GM21825 (cell line): Measurements from ENCODE around the gene MYRIP.
"Not testable (repeated sequence)": the region's sequence is repeated elsewhere in the genome, so short reads cannot be mapped to it uniquely, and the experiment has no call there.

Experiments used
- ATAC-seq: cut with Tn5 transposase; IDR thresholded peaks from one replicate; pipeline ENCODE4 v1.9.1; 2021; ENCODE audit warnings: mild to moderate bottlenecking, moderate library complexity; ENCODE audit not compliant: unreplicated experiment

MYRIP gene

DNA sequence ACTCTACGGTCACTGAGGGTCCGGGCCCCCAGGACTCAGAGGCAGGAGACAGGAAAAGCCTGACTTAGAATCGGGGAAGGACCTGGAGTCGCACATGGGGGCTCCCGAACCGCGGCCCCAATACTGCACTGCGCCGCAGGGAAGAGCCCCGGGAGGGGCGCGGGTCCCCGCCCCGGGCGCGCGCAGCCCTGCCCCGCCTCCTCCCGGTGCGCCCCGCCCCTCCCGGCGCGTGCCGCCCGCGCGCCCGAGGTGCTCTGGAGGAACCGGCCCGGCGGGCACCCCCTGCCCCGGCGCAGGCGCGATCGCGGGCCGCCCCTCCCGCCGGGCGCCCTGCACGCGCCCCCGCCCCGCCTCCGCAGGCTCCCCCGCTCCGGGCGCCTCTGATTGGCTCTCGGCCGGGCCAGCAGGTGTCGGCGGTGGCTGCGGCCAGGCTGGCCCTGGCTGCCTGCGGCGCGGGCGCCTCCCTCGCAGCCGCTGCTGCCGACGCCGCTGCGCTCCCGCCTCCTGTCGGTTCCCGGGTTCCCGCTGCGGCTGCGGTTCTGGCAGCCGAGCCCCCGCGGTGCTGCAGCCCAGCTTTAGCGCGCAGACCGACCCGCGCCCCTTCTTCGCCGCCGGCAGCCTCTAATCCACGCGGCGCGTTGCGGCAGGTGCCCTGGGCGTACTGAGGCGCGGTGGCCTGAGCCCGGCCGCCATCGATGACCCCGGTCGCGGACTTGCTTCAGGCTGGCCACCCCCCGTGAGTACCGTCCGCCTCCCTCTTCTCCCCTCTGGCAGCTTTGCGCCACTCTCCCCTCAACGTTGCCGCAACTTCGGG, at the start of gene MYRIP:
TSS of gene MYRIP (plus strand) at position 429 of the 814 bp plus-strand sequence. CDS start 91,208 bp downstream, outside the sequence.
- ATAC-seq, result peak; percentile 65

DNA sequence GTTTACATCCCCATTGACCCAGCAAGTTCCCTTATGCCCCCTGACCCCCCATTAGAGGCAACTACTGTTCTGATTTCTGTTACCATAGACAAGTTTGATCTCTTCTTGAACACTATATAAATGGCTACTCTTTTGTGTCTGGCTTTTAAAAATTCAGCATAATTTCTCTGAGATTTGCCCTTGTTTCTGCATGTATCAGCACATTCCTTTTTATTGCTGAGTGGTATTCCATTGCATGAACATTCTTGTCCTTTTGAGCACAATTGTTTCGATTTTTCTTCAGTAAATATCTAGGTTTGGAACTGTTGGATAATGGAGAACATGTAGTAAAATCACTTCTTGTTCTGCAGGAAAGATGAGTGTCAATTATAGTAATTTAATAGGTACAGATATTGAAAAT, 49.1 kb upstream of the MYRIP start:
- no peak for ATAC-seq

GRCh38 chr3:39762537-39763070, 46.8 kb upstream of the MYRIP start:
- ATAC-seq, result no peak

DNA sequence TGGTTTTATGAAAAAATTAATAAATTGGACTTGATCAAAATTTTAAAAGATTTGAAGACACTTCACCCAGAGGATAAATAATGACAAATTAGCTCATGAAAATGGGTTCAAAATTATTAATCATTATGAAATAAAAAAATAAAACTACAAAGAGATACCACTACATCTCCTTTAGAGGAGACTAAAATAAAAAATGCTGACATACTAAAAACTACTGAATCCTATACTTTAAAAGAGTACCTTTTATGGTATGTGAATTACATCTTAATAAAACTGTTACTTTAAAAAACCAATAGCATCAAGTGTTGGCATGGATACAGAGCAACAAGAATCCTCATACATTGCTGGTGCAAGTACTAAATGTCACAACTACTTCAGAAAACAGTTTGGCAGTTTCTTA, 46.0 kb upstream of the MYRIP start:
- no peak for ATAC-seq

DNA sequence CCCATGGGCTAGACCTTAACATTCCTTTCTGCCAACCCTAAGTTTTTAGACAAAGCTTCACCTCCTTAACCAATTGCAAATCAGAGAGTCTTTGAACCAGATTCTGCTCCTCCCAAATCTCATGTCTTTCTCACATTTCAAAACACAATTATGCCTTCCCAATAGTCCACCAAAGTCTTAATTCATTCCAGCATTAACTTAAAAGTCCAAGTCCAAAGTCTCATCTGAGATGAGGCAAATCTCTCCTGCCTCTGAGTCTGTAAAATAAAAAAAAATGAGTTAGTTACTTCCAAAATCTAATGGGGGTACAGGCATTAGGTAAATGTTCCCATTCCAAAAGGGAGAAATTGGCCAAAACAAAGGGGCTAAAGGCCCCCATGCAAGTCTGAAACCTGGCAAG, 43.8 kb upstream of the MYRIP start:
- ATAC-seq, result no peak

- no peak for ATAC-seq
Observed at GRCh38 chr3:39766433-39766832, 43.0 kb upstream of the MYRIP start.

DNA sequence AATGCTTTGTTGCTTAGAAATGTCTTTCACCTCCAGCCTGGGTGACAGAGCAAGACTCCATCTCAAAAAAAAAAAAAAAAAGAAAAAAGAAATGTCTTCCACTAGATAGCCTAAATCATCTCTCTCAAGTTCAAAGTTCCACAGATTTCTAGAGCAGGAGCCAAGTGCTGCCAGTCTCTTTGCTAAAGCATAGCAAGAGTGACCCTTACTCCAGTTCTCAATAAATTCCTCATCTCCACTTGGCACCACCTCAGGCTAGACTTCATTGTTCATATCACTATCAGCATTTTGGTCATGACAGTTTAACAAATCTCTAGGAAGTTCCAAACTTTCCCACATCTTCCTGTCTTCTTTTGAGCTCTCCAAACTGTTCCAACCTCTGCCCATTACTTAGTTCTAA, 42.5 kb upstream of the MYRIP start:
- ATAC-seq, result not testable (repeated sequence)

DNA sequence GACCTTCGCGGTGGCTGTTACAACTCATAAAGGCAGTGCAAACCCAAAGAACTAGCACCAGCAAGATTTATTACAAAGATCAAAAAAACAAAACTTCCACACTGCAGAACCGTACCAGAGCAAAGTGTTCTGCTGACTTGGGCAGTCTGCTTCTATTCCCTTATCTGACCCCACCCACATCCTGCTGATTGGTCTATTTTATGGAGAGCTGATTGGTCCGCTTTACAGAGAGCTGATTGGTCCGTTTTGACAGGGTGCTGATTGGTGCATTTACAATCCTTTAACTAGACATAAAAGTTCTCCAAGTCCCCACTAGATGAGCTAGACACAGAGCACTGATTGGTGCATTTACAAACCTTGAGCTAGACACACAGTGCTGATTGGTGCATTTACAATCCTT, 31.2 kb upstream of the MYRIP start:
- ATAC-seq, result not testable (repeated sequence)

- ATAC-seq, result no peak
Observed at GRCh38 chr3:39779511-39780230, 29.7 kb upstream of the MYRIP start.

GRCh38 chr3:39780352-39780751, 29.1 kb upstream of the MYRIP start:
- no peak for ATAC-seq

- ATAC-seq, result no peak
Observed at GRCh38 chr3:39781025-39781424, 28.4 kb upstream of the MYRIP start.

DNA sequence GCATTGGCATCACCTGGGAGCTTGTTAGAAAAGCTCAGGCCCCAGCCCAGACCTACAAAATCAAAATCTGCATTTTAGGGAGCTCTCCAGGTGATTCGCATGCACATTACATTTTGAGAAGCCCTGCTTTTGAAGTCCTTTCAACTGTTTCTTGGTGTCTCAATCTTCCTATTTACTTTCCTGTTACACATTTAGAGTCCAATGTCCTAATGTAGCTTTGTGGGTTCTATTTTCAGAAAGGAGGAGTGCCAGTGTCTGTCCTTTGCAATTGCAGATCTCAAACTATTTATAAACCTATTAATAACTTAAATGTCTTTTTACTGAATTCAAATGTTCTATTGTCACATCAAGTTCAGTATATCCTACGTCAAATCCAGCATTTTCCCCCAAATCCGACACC, 27.8 kb upstream of the MYRIP start:
- ATAC-seq, result no peak

DNA sequence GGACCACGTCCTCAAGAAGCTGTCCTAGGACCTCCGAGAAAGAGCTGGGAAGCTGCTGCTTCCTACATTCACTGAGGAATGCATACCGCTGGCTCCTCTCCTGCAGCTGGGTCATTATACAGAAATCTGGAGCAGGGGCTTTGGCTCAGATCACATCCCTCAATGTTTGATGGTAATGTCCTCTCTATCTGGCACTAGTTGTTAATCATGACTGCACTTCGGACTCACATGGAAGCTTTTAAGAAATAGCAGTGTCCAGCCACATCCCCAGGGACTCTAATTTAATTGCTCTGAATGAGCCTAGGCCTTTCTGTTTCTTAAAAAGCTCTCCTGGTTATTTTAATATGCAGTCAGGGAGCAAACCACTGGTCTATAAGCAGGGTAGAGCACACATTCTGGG, 25.7 kb upstream of the MYRIP start:
- no peak for ATAC-seq

DNA sequence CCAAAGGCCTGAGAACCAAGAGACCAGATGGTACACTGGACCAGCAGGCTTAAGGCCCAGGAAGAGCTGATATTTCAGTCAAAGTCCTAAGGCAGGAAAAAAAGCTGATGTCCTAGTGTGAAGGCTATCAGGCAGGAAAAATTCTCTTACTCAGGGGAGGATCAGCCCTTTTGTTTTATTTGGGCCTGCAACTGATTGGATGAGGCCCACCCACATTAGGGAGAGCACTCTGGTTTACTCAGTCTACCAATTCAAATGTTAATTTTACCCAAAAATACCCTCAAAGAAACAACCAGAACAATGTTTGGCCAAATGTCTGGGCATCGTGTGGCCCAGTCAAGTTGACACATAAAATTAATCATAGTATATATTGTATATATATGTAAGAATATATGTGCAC, 24.5 kb upstream of the MYRIP start:
- no peak for ATAC-seq

DNA sequence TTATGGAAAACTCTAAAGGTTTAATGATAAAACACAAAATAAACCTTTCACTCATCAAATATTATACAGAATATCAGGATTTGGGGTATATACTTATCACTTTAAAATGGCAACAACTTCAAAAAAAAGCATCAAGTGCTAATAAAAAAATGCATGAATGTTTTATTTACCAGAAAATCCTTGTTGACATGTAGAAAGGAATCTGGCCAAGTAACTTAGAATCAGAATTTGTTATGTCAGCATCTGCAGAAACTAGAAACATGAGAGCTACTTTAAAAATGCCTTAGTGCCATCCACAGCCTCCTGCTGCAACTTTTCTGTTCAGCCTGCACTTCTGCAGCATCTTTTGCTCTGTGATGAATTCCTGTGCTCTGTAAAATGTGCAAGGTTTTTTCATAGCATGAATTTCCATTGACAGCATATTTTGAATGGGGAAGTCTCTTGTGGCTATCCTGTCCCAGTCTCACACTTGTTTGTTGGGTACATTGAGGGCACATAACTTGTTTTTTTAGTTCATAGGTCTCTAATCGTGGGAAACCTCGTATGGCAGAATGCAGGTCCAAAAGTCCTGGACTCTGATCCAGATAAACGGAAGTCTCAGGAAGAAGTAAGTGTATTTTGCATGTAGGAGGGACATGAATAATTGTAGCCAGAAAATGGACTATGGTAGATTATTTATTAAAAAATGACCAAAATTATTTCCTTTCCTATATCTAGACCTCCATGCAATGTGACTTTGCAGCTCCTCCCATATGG, 21.1 kb upstream of the MYRIP start:
- no peak for ATAC-seq

DNA sequence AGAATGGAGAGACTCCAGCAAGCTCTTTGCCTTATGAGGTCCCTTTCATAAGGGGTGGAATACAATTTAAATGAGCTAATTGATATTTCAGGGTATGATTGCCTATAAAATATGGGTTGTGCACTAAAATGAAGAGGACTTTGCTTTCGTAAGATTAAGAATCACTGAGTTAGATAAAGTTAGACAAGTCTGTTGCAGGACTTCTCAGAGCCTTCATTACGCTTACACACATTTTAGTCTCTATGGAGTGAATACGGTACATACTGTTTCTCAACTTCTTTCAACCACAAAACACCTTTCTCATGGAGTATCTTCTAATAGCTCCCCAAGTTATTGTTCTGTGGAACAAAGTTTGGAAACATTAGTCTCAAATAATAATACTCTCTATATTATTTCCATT, 17.8 kb upstream of the MYRIP start:
- no peak for ATAC-seq

- no peak for ATAC-seq
Observed at GRCh38 chr3:39794880-39795279, 14.5 kb upstream of the MYRIP start.

DNA sequence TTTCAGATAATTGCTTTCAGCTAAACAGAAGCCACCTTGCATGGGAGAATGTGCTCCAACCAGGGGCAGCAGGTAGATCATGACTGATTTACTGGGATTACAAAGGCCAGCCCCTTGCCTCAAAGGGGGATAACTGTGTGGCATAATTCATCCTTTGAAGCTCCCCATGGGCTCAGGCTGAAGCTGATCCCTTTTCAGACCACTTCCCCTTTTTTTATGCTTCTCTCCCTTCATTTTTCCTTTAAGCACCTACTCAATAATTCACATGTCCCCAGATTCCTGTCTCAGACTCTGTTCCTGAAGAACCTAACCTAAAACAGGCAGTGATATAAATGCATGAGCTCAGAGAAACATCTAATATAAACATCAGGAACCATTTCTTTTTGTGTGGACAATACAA, 8.2 kb upstream of the MYRIP start:
- no peak for ATAC-seq

- not testable (repeated sequence) for ATAC-seq
Observed at GRCh38 chr3:39802486-39802885, 6.9 kb upstream of the MYRIP start.

DNA sequence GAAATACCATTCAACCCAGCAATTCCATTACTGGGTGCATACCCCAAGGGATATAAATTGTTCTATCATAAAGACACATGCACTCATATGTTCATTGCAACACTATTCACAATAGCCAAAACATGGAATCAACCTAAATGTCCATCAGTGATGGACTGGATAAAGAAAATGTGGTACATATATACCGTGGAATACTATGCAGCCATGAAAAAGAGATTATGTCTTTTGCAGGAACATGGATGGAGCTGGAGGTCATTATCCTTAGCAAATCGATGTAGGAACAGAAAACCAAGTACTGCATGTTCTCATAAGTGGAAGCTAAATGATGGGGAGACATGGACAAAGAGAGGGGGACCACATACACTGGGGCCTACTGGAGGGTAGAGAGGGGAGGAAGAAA, 5.5 kb upstream of the MYRIP start:
- no peak for ATAC-seq

- no peak for ATAC-seq
Observed at GRCh38 chr3:39804951-39805350, 4.5 kb upstream of the MYRIP start.
